HG03575 (cell line): Measurements from ENCODE around the gene SNX10.

ENCODE experiments used
- ATAC-seq: cut with Tn5 transposase; IDR thresholded peaks from one replicate; pipeline ENCODE4 v1.9.1; 2021; ENCODE audit not compliant: unreplicated experiment, insufficient number of reproducible peaks, low FRiP score; ENCODE audit errors: extremely low read depth

Gene SNX10

GRCh38 chr7:26357799-26358151 lies 66.1 kb downstream of the SNX10 start:
- no peak for ATAC-seq

GRCh38 chr7:26360650-26361049 lies 69.0 kb downstream of the SNX10 start:
- no peak for ATAC-seq

GRCh38 chr7:26361637-26362036 lies 70.0 kb downstream of the SNX10 start:
- ATAC-seq: no peak

- no peak for ATAC-seq
Measured at GRCh38 chr7:26363465-26363864, 71.8 kb downstream of the SNX10 start.

GRCh38 chr7:26365077-26365900 lies 73.6 kb downstream of the SNX10 start:
- peak; percentile 35 for ATAC-seq

- ATAC-seq: no peak
Measured at GRCh38 chr7:26365901-26366275, 74.2 kb downstream of the SNX10 start.

GRCh38 chr7:26367219-26367711 lies 75.6 kb downstream of the SNX10 start:
- no peak for ATAC-seq

GRCh38 chr7:26368542-26368941 lies 76.9 kb downstream of the SNX10 start:
- no peak for ATAC-seq

- ATAC-seq: no peak
Measured at GRCh38 chr7:26369593-26369992, 77.9 kb downstream of the SNX10 start.

- ATAC-seq: no peak
Measured at GRCh38 chr7:26370011-26370410, 78.3 kb downstream of the SNX10 start.

- no peak for ATAC-seq
Measured at GRCh38 chr7:26372249-26372648, 80.6 kb downstream of the SNX10 start.

GRCh38 chr7:26372704-26373103 lies 81.0 kb downstream of the SNX10 start:
- no peak for ATAC-seq

GRCh38 chr7:26374647-26375373 lies 83.1 kb downstream of the SNX10 start:
- ATAC-seq: no peak

GRCh38 chr7:26375726-26376174 lies 84.1 kb downstream of the SNX10 start:
- no peak for ATAC-seq

- no peak for ATAC-seq
Measured at GRCh38 chr7:26376175-26376917, 84.7 kb downstream of the SNX10 start.

- no peak for ATAC-seq
Measured at GRCh38 chr7:26378016-26378415, 86.4 kb downstream of the SNX10 start.

- ATAC-seq: no peak
Measured at GRCh38 chr7:26379711-26380110, 88.0 kb downstream of the SNX10 start.

- ATAC-seq: no peak
Measured at GRCh38 chr7:26381476-26382353, 90.1 kb downstream of the SNX10 start.

- ATAC-seq: no peak
Measured at GRCh38 chr7:26385240-26385639, 93.6 kb downstream of the SNX10 start.
